Measurements from ENCODE around the gene USP7. TPM values are rescaled to one million over a fixed set of nuclear protein-coding genes. Genes with fewer than 3 reads are reported as not detected.
"Not testable (repeated sequence)": the region's sequence is repeated elsewhere in the genome, so short reads cannot be mapped to it uniquely, and the experiment has no call there.

USP7 gene
- total RNA-seq, 1 donor from 2014 or later, result 143 TPM

DNA sequence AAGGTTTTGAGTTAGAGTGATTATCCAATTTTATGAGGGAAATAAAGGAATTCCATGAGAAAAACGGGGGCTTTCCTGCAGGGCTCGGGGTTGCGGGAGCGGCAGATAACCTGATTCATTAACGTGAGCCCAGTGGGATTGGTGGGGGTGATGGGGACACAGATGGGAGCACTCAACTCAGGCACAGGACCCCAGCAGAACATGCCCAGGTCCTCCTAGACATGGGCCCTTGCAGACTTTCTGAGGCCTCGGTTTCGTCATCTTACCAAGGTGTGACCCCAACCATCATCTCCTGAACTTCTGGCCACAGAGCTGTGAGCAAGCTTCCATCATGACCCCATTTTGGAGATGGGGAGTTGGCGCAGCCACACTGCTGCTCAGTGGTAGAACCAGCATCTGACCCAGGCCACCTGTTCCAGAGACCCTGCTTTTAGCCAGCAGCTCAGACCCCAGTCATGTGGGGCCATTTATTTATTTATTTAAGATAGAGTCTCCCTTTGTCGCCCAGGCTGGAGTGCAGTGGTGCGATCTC is 117.2 kb downstream of the USP7 start:
- no peak for DNase-seq (ENCODE audit: low spot score)

DNA sequence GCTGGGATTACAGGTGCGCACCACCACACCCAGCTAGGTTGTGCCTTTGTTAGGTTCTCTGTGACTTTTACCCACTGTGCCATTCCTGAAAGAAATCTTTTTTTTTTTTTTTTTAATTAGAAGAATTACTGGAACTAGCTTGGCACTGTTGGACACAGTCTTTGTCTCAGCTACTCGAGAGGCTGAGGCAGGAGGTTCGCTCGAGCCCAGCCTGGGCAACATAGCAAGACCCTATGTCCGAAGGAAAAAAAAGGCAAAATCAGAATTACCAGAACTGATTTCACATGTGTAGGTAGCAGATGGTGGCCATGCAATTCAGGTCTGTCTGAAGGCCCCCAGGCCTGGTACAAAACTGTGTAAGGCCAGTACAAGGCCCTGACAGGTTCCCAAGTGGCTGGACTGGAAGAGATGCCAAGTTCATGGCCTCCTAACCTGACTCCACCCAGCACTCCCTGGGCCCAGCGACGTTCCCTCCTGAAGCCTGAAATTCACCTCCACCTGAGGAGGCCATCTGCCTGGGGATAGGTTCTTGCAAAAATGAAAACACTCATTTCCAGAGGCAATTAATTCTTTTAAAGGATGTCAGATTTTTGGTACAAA is 117.9 kb downstream of the USP7 start:
- DNase-seq (ENCODE audit: low spot score), result no peak

- DNase-seq (ENCODE audit: low spot score), result not testable (repeated sequence)
Observed at GRCh38 chr16:8843296-8843695, 120.4 kb downstream of the USP7 start.

Other genes with a start within 250 kb of the USP7 start
- gene TMEM186, start 166.3 kb downstream of the USP7 start, total RNA-seq, result 7.2 TPM
- 70.1 TPM for gene PMM2, start 166.1 kb downstream of the USP7 start, total RNA-seq
- 43.6 TPM for gene CARHSP1, start 94.9 kb downstream of the USP7 start, total RNA-seq
- gene LITAFD, start 81.6 kb downstream of the USP7 start, total RNA-seq, result not detected
- gene HAPSTR1, start 127.7 kb upstream of the USP7 start, total RNA-seq, result 81.1 TPM